ENCODE measurements around the gene RAB39A.

The RAB39A gene

GRCh38 chr11:108012139-108012725, 84.0 kb downstream of the RAB39A start:
- in situ Hi-C loops (cut with HindIII; ENCODE audit: low pct_unique_long_range_greater_than_20kb, low sequenced_read_pairs), result no loop called here
- DNase-seq (ENCODE audit: low read depth in 1 of 2, low spot score in 1 of 2), result no peak
- no peak for TF ChIP-seq JUND (IDR thresholded peaks at IDR 0.05; ENCODE audit: low read depth)
